Measurements from ENCODE around the gene PLEKHG4B. TPM values are rescaled to one million over a fixed set of nuclear protein-coding genes. Genes with fewer than 3 reads are reported as not detected.
"Not testable (repeated sequence)": the region's sequence is repeated elsewhere in the genome, so short reads cannot be mapped to it uniquely, and the experiment has no call there.

Gene PLEKHG4B
- total and polyA plus RNA-seq, 2 donors = 0.01 to 3.7 TPM

- H3K27ac ChIP-seq (ENCODE audit: low read depth); H3K36me3 ChIP-seq (ENCODE audit: insufficient read depth); H3K4me1 ChIP-seq (ENCODE audit: insufficient read depth); DNase-seq (ENCODE audit: extremely low spot score); H3K4me3 ChIP-seq (ENCODE audit: low read depth, low read length): not testable (repeated sequence)
- 90% methylated on average over 21 of the region's 25 CpGs for WGBS
These were observed 72.8 kb downstream of the PLEKHG4B start for GRCh38 chr5:164783-165182.

GRCh38 chr5:166441-167372, 74.7 kb downstream of the PLEKHG4B start:
- whole genome bisulfite sequencing = 90% methylated on average over 25 of the region's 27 CpGs
- Histone ChIP-seq H3K27ac (ENCODE audit: low read depth) (no peak overlapping the region), H3K36me3 (ENCODE audit: insufficient read depth) (no peaks in the 10 kb centered on the region), H3K4me1 (ENCODE audit: insufficient read depth) (no peaks in the 10 kb centered on the region), H3K4me3 (ENCODE audit: low read depth, low read length) (no peak overlapping the region)
- no peak for DNase-seq (ENCODE audit: extremely low spot score)

GRCh38 chr5:167511-167910, 75.5 kb downstream of the PLEKHG4B start:
- Histone ChIP-seq H3K27ac (ENCODE audit: low read depth) (no peak overlapping the region), H3K4me1 (ENCODE audit: insufficient read depth) (no peaks in the 10 kb centered on the region), H3K4me3 (ENCODE audit: low read depth, low read length) (no peak overlapping the region), H3K36me3 (ENCODE audit: insufficient read depth) (no peaks in the 10 kb centered on the region)
- DNase-seq (ENCODE audit: extremely low spot score) = no peak
- WGBS = 76% methylated on average over 7 of the region's 7 CpGs

- 62% methylated on average over 18 of the region's 18 CpGs for WGBS
- no peak for DNase-seq (ENCODE audit: extremely low spot score)
- Histone ChIP-seq H3K36me3 (ENCODE audit: insufficient read depth) (no peaks in the 10 kb centered on the region), H3K27ac (ENCODE audit: low read depth) (no peak overlapping the region), H3K4me3 (ENCODE audit: low read depth, low read length) (no peak overlapping the region), H3K4me1 (ENCODE audit: insufficient read depth) (no peaks in the 10 kb centered on the region)
These were observed 76.2 kb downstream of the PLEKHG4B start for GRCh38 chr5:167982-168660.

GRCh38 chr5:169071-169727, 77.2 kb downstream of the PLEKHG4B start:
- 70% methylated on average over 32 of the region's 32 CpGs for WGBS
- no peaks in the 10 kb centered on the region for H3K36me3 ChIP-seq (ENCODE audit: insufficient read depth)
- H3K27ac ChIP-seq (ENCODE audit: low read depth) = no peak overlapping the region
- DNase-seq (ENCODE audit: extremely low spot score) = no peak
- H3K4me1 ChIP-seq (ENCODE audit: insufficient read depth) = no peaks in the 10 kb centered on the region
- no peak overlapping the region for H3K4me3 ChIP-seq (ENCODE audit: low read depth, low read length)

- Histone ChIP-seq H3K36me3 (ENCODE audit: insufficient read depth) (no peaks in the 10 kb centered on the region), H3K4me3 (ENCODE audit: low read depth, low read length) (no peak overlapping the region), H3K4me1 (ENCODE audit: insufficient read depth) (no peaks in the 10 kb centered on the region), H3K27ac (ENCODE audit: low read depth) (no peak overlapping the region)
- no peak for DNase-seq (ENCODE audit: extremely low spot score)
- 83% methylated on average over 12 of the region's 12 CpGs for WGBS
These were observed 77.7 kb downstream of the PLEKHG4B start for GRCh38 chr5:169728-170094.

GRCh38 chr5:170971-171800, 79.2 kb downstream of the PLEKHG4B start:
- no peak for DNase-seq (ENCODE audit: extremely low spot score)

GRCh38 chr5:171801-172331, 79.9 kb downstream of the PLEKHG4B start:
- H3K36me3 ChIP-seq (ENCODE audit: insufficient read depth) = no peaks in the 10 kb centered on the region
- no peaks in the 10 kb centered on the region for H3K4me1 ChIP-seq (ENCODE audit: insufficient read depth)
- no peak for DNase-seq (ENCODE audit: extremely low spot score)
- H3K27ac ChIP-seq (ENCODE audit: low read depth) = no peak overlapping the region
- H3K4me3 ChIP-seq (ENCODE audit: low read depth, low read length) = no peak overlapping the region
- 90% methylated on average over 23 of the region's 23 CpGs for WGBS

More at GRCh38 chr5:170971-171800, 79.2 kb downstream of the PLEKHG4B start:
- WGBS = 81% methylated on average over 37 of the region's 37 CpGs
- no peaks in the 10 kb centered on the region for H3K36me3 ChIP-seq (ENCODE audit: insufficient read depth)
- H3K4me3 ChIP-seq (ENCODE audit: low read depth, low read length) = no peak overlapping the region
- no peak overlapping the region for H3K27ac ChIP-seq (ENCODE audit: low read depth)
- no peaks in the 10 kb centered on the region for H3K4me1 ChIP-seq (ENCODE audit: insufficient read depth)

- WGBS = 72% methylated on average over 13 of the region's 13 CpGs
- H3K4me3 ChIP-seq (ENCODE audit: low read depth, low read length) = no peak overlapping the region
- no peak overlapping the region for H3K27ac ChIP-seq (ENCODE audit: low read depth)
- no peak for DNase-seq (ENCODE audit: extremely low spot score)
- H3K4me1 ChIP-seq (ENCODE audit: insufficient read depth) = no peaks in the 10 kb centered on the region
- H3K36me3 ChIP-seq (ENCODE audit: insufficient read depth) = no peaks in the 10 kb centered on the region
These were observed 80.5 kb downstream of the PLEKHG4B start for GRCh38 chr5:172421-172820.

- H3K36me3 ChIP-seq (ENCODE audit: insufficient read depth) = no peaks in the 10 kb centered on the region
- H3K4me3 ChIP-seq (ENCODE audit: low read depth, low read length) = no peak overlapping the region
- no peak overlapping the region for H3K27ac ChIP-seq (ENCODE audit: low read depth)
- no peaks in the 10 kb centered on the region for H3K4me1 ChIP-seq (ENCODE audit: insufficient read depth)
- WGBS = 83% methylated on average over 17 of the region's 17 CpGs
- no peak for DNase-seq (ENCODE audit: extremely low spot score)
These were observed 80.9 kb downstream of the PLEKHG4B start for GRCh38 chr5:172841-173251.

- WGBS = 85% methylated on average over 22 of the region's 22 CpGs
- DNase-seq (ENCODE audit: extremely low spot score) = no peak
- Histone ChIP-seq H3K4me3 (ENCODE audit: low read depth, low read length) (no peak overlapping the region), H3K27ac (ENCODE audit: low read depth) (no peak overlapping the region), H3K36me3 (ENCODE audit: insufficient read depth) (no peaks in the 10 kb centered on the region), H3K4me1 (ENCODE audit: insufficient read depth) (no peaks in the 10 kb centered on the region)
These were observed 81.7 kb downstream of the PLEKHG4B start for GRCh38 chr5:173392-174290.

GRCh38 chr5:174291-174600, 82.3 kb downstream of the PLEKHG4B start:
- no peak overlapping the region for H3K27ac ChIP-seq (ENCODE audit: low read depth)
- 96% methylated on average over 5 of the region's 5 CpGs for WGBS
- H3K36me3 ChIP-seq (ENCODE audit: insufficient read depth) = no peaks in the 10 kb centered on the region
- H3K4me3 ChIP-seq (ENCODE audit: low read depth, low read length) = no peak overlapping the region
- DNase-seq (ENCODE audit: extremely low spot score) = no peak
- H3K4me1 ChIP-seq (ENCODE audit: insufficient read depth) = no peaks in the 10 kb centered on the region

Data from urinary bladder (tissue), 4 donors.